SK-N-MC (cell line): ENCODE data around the gene SRM.

Source experiments
- EZH2 ChIP-seq: fragments of 200-600 bp; sonication (generic); IDR thresholded peaks from one replicate; pipeline ENCODE4 v1.6.1; 2017; ENCODE audit warnings: antibody characterized with exemption
- FOXP2 ChIP-seq: optimal IDR thresholded peaks from 2 replicates; pipeline ENCODE3; 2011; ENCODE audit warnings: mild to moderate bottlenecking, moderate library complexity; ENCODE audit not compliant: insufficient read depth; ENCODE audit errors: extremely low read length, control extremely low read depth
- POLR2AphosphoS5 ChIP-seq: IDR thresholded peaks from 2 replicates; pipeline ENCODE4 v1.6.1; 2012; ENCODE audit warnings: mild to moderate bottlenecking, low read depth, low read length, borderline replicate concordance

DNA sequence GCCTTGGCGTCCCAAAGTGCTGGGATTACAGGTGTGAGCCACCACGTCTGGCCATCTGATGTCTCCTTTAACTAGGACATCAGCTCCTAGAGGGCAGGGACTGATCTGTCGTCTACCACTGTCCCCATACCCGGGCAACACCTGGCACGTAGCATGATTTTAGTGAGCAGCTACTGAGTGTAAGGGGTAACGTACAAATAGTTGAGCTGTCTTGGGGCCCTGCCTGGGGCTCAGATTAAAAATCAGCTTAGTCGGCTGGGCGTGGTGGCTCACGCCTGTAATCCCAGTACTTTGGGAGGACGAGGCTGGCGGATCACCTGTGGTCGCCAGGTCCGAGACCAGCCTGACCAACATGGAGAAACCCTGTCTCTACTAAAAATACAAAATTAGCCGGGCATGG lies 1.8 kb downstream of the SRM start:
- TF ChIP-seq POLR2AphosphoS5 (no peak), EZH2 (no peak), FOXP2 (no peak)
